GM18861 (cell line): ENCODE measurements around the gene TTC12.

Experiments used
- ATAC-seq: cut with Tn5 transposase; IDR thresholded peaks from one replicate; pipeline ENCODE4 v1.9.1; 2021; ENCODE audit not compliant: unreplicated experiment

TTC12 gene, protein sequence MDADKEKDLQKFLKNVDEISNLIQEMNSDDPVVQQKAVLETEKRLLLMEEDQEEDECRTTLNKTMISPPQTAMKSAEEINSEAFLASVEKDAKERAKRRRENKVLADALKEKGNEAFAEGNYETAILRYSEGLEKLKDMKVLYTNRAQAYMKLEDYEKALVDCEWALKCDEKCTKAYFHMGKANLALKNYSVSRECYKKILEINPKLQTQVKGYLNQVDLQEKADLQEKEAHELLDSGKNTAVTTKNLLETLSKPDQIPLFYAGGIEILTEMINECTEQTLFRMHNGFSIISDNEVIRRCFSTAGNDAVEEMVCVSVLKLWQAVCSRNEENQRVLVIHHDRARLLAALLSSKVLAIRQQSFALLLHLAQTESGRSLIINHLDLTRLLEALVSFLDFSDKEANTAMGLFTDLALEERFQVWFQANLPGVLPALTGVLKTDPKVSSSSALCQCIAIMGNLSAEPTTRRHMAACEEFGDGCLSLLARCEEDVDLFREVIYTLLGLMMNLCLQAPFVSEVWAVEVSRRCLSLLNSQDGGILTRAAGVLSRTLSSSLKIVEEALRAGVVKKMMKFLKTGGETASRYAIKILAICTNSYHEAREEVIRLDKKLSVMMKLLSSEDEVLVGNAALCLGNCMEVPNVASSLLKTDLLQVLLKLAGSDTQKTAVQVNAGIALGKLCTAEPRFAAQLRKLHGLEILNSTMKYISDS

DNA sequence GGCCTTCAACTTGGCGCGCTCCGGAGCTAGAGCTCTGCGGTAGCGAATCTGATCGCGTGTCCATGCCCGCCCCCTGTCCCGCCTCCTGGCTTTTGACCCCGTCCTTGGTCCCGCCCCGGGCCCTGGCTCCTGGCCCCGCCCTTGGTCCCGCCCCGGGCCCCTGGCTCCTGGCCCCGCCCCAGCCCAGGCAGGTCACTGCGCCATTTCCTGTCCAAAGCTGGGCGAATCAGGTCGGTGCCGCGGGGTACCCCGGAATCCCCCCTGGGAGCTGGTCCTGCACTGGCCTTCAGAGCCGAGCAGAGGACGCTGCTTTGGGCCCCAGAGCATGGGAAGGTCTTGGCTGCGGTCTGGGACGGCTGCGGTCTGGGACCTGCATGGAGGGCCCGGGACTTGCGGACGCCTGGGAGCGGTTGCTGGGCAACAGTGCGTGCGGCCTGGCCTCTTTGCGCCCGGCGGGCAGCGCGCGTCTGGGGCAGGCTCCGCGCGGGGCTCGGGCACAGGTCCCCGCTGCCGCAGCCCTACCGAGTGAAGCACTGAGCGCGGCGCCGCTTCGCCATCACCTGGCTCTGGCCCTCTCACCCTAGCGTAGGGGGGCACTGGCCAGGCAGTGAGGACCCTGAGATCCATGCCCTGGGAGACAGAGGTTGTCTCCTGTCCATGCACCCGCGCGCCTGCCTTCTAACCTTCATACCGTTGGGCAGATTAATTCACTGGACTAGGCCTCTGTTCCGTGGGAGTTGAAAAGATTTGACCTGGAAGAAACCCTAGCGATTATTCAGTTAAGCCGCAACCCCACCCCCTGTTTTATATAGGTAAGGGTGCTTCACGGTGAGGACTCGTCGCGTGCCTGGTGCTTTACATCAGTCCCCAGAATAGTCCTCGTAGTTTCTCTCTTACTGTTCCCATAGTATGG, at the start of gene TTC12:
Gene TTC12 (plus strand): TSS at position 195 of the 913 bp plus-strand sequence. CDS start 1,675 bp downstream, outside the sequence.
- peak; percentile 86 for ATAC-seq

DNA sequence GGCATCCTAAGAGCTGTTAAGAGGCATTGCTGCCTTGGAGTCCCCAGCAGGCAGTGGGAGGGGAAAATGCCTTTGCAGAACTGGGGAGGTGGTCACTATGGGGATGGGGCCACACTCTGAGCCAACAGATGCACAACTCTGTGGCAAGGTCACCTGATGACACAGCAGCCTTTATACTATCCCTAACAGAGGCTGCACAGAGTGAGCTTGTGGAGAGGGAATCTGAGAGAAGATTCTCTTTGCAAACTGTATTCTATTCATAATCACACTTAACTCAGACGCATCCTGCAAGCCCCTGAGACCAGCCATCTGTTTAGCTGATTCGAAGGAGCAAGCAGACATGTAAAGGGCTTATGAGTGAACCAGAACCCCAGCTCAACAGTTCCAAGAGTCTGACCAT, 49.0 kb upstream of the TTC12 start:
- ATAC-seq: no peak

DNA sequence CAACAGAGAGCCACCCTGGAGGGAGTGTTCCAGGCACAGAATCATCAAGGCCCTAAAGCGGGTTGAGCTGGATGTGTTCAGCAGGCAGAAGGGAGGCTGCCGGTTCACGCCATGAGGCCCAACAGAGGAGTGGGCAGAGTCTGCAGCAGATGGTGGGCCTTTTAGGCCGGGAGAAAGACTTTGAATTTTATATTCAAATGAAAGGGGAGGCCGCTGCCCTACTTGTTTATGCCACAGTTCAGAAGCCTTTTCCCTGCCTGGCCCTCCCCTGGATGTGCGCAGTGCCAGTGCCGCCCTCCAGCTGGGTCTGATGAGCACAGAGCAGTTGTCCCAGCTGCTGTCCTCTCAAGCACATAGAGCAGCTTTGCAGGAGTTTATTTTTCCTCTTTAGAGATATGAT, 46.9 kb upstream of the TTC12 start:
- no peak for ATAC-seq

DNA sequence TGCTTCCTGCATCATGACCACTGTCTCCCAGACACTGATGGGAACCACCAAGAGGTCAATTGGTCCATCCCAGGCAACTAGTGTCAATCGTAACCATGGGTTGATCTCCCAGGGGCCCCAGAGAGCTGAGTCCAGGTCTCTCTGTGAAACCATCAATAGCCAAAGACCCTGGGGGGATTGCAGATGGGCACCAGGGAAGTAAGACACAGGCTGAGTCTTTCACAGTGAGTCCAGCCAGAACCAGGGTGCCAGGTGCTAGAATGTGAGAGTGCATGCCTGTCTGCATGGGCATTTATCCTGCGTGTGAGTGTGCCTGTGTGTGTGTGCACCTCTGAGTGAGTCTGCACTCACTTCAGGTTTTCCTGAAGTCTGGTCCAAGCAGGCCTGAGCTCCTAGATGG, 45.3 kb upstream of the TTC12 start:
- no peak for ATAC-seq

DNA sequence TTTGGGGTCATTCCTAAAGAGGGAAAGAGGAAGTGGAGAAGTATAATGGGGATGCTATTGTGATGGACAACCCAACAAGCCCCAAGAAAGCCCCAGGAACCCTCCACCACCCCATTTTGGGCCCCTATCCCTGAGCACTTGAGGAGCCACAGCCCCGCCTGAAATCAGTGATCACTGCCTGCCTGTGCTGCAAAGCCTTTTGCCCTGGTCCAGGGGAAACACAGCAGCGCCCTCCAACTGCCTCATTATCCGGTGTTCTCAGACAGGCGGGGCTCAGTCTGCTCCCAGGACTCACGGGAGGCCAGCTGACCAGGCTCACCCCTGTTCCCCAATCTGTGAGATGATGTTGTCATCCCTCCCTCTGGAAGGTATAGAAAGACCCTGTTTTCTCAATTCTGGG, 44.7 kb upstream of the TTC12 start:
- ATAC-seq: no peak

DNA sequence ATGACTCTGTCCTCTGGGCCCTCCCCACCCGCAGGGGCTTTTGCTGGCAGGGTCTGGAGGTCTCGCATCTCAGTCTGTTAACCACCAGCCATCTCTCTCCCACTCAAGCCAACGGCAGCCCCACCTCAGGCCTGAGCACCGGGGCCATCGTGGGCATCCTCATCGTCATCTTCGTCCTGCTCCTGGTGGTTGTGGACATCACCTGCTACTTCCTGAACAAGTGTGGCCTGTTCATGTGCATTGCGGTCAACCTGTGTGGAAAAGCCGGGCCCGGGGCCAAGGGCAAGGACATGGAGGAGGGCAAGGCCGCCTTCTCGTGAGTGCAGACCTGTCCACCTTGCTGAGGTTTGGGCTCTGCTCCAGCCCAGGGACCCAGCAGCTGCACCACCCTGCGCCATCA, 44.3 kb upstream of the TTC12 start:
- ATAC-seq: no peak

DNA sequence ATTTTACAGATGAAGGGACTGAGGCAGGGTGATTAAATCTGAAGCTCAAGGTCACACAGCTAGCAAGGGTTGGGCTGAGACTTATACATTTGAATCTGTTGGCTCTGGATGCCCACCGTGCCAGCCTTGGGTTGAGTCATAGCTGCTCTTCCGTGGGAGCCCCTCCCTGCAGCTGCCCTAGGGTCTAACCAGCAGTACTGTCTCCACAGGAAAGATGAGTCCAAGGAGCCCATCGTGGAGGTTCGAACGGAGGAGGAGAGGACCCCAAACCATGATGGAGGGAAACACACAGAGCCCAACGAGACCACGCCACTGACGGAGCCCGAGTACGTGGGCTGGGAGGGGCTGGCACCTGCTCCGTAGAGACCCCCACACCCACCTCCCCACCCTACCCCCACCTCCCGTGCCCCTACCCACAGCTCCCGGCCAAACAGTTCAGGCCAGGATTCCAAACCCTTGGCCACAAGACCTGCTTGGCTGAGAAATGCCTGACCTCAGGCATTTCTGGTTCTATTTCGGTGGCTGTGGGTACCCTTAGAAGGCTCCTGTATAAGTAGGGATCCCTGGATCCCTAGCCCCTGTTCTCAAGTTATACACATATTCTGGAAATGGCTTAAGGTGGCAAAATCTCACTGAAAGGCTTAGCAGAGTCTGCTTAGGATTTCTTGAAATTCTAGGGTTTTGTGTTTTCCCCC, 42.7 kb upstream of the TTC12 start:
- no peak for ATAC-seq

DNA sequence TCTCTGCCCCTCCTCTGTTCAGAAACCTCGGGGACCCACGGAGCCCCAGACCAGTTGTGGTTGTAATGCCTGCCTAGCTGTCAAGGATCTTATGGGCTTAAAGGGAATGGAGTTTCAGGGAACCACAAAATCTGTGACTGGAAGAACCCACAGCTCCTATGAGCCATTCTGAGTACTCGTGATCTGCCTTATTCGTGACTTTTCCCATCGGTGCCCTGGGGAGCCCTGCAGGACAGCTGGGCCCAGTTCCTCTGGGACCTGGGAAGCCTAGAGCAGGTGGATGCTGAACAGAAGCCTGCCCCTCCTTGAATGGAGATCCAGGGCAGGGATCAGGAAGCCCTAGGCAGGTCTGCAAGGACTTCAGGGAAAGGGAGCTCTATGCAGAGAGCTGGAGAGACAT, 42.1 kb upstream of the TTC12 start:
- ATAC-seq: no peak

DNA sequence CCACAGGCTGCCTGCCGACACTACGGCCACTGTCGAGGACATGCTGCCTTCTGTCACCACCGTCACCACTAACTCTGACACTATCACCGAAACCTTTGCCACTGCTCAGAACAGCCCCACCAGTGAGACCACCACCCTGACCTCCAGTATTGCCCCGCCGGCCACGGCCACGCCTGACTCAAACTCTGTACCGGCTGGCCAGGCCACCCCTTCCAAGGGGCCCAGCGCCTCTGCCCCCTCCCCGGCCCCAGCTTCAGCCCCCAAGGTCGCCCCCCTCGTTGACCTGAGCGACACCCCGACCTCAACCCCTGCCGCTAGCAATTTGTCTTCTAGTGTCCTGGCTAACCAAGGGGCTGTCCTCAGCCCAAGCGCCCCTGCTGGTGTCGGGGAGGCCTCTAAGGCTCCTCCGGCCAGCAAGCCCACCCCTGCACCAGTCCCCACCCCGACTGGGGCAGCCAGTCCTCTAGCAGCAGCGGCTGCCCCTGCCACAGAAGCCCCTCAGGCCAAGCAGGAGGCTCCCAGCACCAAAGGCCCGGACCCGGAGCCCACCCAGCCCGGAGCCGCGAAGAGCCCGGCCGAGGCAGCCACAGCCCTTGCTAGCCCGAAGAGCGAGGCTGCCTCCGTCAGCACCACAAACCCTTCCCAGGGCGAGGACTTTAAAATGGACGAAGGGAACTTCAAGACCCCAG, 41.3 kb upstream of the TTC12 start:
- ATAC-seq: no peak

DNA sequence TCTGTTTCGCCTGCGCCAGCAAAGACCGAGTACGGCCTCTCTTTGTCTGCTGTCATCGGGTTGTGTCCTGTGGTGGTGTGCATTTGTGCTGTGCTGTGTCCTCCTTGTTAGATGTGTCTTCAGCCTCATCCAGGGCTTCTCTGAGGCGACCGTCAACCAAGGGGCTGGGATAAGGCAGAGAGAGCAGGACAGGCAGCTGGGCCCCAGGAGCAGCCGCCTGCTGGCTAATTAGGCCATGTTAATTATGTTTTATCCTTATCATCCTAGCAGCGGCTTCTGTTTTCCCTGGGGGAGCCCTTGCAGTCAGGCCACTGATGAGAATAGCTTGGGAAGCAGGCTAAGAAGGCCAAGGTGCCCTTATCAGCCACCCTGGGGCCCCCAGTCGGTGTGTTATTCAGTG, 40.7 kb upstream of the TTC12 start:
- ATAC-seq: no peak

DNA sequence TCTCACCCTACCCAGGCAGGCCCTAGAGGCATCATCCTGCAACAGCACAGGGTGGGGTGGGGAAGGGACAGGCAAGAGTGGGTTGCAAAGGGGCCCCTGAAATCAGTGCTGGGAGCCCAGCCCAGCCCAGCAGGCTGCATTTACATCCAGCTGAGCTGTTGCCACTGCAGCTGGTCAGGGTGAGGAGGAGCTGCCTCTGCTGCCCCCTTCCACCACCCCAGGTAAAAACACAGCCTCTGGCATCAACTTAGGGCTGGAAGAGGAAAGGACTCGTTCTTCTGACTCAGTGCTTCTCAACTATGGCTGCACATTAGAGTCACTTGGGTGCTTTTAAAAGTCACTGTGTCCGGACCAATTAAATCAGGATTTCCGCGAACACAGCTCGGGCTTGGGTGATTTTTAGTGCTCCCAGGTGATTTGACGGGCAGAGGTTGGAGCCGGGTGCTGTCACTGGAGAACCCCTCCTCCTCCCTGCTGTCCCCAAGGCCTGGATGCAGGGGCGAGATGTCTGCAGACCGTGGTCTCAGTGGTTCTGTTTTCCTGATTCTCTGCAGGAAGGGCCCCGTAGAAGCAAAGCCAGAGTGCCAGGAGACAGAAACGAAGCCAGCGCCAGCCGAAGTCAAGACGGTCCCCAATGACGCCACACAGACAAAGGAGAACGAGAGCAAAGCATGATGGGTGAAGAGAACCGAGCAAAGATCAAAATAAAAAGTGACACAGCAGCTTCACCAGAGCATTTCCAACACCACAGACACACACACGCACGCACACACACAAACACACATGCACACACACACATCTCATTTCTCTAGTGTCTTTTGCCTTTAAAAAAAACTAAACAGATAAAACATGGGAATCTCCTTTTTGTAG, 39.4 kb upstream of the TTC12 start:
- no peak for ATAC-seq

DNA sequence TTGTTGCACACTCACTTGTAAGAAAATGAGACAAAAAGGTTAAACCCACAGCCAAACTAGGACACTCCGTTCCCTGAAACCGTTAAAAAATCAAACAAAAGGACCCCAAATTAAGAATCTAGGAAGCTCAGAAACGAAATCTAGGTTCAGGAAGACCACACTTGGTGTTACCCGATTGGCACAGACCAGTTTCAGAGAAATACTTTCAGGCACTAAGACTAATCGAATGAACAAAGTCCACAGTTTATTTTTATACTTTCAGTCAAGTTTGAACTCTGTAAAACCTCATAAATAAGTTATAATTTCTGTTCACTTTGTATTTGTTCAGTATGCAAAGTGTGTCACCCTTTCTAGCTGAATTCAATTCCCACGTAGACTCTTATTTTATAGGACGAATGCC, 38.8 kb upstream of the TTC12 start:
- ATAC-seq: no peak

DNA sequence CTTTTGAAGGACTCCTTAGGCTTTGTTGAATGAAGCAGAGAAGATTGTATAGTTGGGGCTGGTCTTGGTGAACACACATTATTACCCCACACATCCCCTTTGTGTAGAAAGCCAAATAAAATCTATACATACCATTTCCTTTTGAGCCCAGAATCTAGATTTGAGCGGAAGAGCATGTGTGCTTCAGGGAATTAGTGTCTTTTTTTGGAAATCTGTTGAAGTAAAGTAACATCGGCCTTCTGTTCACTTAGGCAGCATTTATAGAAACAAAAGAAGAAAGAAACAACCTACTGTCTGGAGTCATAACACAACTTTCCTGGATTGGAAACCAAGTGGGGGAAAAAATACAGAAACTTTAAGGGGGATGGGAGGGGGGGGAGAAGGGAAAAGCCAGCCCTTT, 37.9 kb upstream of the TTC12 start:
- ATAC-seq: no peak

DNA sequence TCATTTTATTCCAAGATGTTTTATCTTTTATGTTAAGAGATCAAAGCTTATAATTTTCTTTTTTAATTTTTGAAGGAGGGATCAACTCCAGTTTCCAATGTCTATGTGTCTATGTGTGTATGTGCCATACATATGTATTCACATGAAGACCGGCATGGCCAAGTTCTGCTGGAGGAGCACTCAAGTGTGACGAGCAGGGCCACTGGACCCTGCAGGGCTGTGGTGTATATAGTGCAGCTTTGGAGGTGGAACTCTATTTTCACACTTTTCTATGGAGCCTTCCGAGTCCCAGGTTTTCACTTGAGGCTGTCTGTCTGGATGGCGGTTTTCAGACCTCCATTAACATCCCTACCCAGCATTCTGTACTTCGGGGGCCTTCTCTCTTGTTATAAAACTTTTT, 36.5 kb upstream of the TTC12 start:
- no peak for ATAC-seq

DNA sequence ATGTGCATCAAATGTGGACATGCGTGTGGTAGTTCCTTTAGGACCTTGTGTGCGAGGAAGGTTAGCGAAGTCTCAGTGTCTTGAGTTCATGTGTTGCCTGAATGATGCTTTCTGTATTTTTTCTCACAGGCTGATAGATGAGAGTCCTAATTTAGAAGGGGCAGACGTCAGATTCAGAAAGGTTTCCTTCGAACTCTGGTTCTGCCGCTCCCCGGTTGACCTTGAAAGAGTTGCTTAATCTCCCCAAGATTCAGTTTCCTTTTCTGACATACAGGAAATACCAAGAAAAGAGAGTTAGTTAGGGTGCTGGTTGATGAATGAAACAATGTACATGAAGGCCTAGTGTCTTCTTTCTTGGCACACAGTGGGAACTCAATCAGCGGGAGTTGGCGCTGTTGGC, 35.9 kb upstream of the TTC12 start:
- ATAC-seq: no peak

DNA sequence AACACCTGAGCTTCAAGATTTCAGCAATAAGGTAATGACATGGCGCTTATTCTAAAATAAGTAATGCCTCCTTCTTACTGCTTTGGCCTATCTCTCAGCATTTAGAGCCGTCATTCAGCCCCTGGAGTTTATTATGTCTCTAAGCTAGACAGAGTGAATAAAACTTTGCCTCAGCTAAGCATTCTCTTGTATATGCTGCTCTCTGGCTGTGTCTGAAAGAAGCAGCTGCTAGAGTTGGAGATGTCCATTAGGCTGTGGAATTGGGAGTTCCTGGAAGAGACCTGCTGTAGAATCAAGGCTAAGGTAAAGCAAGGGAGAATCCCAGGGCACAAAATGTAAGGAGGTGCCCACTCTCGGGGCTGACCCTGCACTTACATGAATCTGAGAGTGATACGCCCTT, 35.5 kb upstream of the TTC12 start:
- ATAC-seq: no peak

DNA sequence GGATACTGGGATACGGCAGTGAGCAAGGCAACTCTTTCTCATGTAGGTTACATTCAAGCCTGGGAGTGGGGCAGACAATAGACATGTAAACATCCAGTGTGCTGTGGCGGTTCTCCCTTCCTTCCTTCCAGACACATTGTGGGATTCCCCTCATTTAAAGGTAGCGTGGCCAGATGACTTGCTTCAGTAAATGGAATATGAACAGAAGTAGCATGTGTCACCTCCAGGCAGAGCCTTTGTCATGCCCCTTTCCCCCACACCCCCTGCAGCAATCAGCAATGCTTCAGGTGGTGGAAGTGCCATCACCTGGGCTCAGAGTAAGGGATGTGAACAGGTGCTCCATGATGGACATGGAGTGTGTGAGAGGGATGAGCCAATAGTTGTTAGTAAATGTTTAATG, 34.8 kb upstream of the TTC12 start:
- no peak for ATAC-seq

DNA sequence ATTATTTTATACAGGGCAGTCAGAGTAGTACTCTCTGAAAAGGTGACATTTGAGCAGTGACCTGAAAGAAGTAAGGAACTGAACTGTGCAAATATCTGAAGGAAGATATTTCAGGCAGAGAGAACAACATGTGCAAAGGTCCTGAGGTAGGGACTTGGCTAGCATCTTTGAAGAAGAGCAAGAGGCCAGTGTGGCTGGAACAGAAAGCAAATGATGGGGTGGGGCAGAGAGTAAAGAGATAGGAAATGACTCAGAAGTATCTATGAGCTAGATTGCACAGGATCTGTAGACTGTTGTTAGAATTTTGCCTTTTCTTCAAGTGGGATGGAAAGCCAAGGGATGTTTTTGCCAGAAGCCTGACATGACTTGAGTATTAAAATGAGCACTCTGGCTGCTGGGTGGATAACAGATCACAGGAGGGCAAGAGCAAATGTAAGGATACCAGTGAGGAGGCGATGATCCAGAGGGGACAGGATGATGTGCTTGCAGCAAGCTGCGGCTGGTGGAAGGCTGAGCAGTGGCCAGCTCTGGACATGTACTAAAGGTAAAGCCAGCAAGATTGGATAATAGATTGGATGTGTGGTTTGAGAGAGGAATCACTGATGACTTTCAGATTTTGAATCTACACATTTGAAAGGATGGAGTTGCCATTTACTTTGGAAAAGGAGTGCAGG, 33.2 kb upstream of the TTC12 start:
- ATAC-seq: no peak

DNA sequence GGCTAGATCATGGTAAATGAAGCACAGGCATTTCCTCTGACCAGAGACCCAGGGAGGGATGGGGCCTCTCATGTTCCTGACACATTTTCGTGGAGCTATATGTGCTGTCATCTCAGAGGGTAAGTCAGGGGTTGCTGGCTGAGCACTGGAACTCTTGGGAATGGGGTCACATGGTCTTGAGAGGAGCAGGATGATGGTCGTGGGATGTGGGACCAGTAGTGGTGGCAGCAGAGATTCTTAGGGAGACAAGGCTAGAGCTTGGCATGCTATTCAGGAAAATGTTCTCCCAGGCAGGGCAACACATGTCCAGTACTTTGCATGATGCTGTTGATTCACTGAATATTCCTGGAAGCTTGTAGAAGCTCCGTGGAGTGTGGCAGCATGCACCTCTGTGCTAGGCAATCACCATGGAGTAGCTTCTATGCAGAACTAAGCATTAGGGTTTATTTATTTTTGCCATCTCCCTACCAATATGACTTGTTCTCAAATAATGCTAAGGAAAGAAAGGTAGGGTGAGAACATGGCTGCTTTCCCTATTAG, 31.4 kb upstream of the TTC12 start:
- ATAC-seq: no peak
